GM12878 (cell line): ENCODE measurements around the gene FBXO33. TPM values are rescaled to one million over a fixed set of nuclear protein-coding genes. Genes with fewer than 3 reads are reported as not detected.

Experiments
- ATAC-seq: fragments of 200-7000 bp; cut with Tn5 transposase; 3 replicates; pipeline ENCODE4 v1.9.1; 2020; ENCODE audit warnings: mild to moderate bottlenecking, moderate library complexity
- BruUV-seq: library from RNA; stranded (reverse); fragments of 400-500 nt; replicated peaks from 2 replicates; lab custom pipeline; 2021; lab: Mats Ljungman, UMichigan
- CTCF ChIA-PET: fragments of 300-600 bp; sonication (Branson Sonifier 250); formaldehyde crosslinking; extraction: SDS; loops from one replicate; lab custom pipeline; 2021; ENCODE audit warnings: inconsistent platforms; lab: Yijun Ruan, JAX
- POLR2A ChIA-PET: fragments of 350-600 bp; formaldehyde crosslinking; extraction: SDS; loops from one replicate; lab custom pipeline; 2021; ENCODE audit warnings: inconsistent platforms; lab: Charles Lee
- RAD21 ChIA-PET: fragments of 300-600 bp; sonication (Branson Sonifier 250); formaldehyde crosslinking; loops from one replicate; lab custom pipeline; 2023; ENCODE audit warnings: antibody characterized with exemption; ENCODE audit not compliant: unreplicated experiment; lab: Charles Lee
- SMC1A ChIA-PET: fragments of 300-600 bp; sonication (Branson Sonifier 250); formaldehyde crosslinking; loops from one replicate; lab custom pipeline; 2023; ENCODE audit not compliant: unreplicated experiment, uncharacterized antibody; lab: Charles Lee
- DNase-seq: peaks from one replicate; pipeline ENCODE4 v3.0.0-alpha.2; 2011; ENCODE audit warnings: low read depth, low spot score
- FAIRE-seq: peaks from 3 replicates; lab custom pipeline; 2011; peaks lifted over from hg19 to GRCh38; lab: Jason Lieb, UNC
- H2AFZ ChIP-seq: 2 replicates; pipeline ENCODE4 v1.6.0; 2011; ENCODE audit warnings: low read depth, low read length, control low read depth; ENCODE audit not compliant: control insufficient read depth
- H3K27ac ChIP-seq: 2 replicates; pipeline ENCODE4 v1.5.1; 2011; ENCODE audit warnings: control low read depth; ENCODE audit not compliant: control insufficient read depth, insufficient read depth
- H3K27me3 ChIP-seq, 2 experiments: replicated peaks in 1 of 2; 2 replicates each; pipeline versions ENCODE4 v1.6.0 to v1.6.1; 2011; ENCODE audit warnings: low read length in 1 of 2; ENCODE audit not compliant: control insufficient read depth in 2 of 2, insufficient read depth in 2 of 2
- H3K36me3 ChIP-seq, 2 experiments: 2 replicates each; pipeline ENCODE4 v1.5.1; 2011; ENCODE audit warnings: low read length in 1 of 2; ENCODE audit not compliant: control insufficient read depth in 2 of 2, insufficient read depth in 2 of 2
- H3K4me1 ChIP-seq: 2 replicates; pipeline ENCODE4 v1.6.1; 2011; ENCODE audit warnings: mild to moderate bottlenecking, low read length, moderate library complexity, mixed read lengths; ENCODE audit not compliant: control insufficient read depth, insufficient read depth
- H3K4me2 ChIP-seq: 2 replicates; pipeline ENCODE4 v1.6.0; 2011; ENCODE audit warnings: control low read depth; ENCODE audit not compliant: control insufficient read depth, insufficient read depth
- H3K4me3 ChIP-seq: fragments of 200-600 bp; sonication (generic); 2 replicates; pipeline ENCODE4 v1.5.1; 2016
- H3K79me2 ChIP-seq: 2 replicates; pipeline ENCODE4 v1.6.0; 2011; ENCODE audit warnings: low read length; ENCODE audit not compliant: control insufficient read depth, insufficient read depth
- H3K9ac ChIP-seq: 2 replicates; pipeline ENCODE4 v1.8.0; 2011; ENCODE audit warnings: low read length, control low read depth, mixed read lengths; ENCODE audit not compliant: control insufficient read depth, insufficient read depth
- H3K9me3 ChIP-seq: replicated peaks from 3 replicates; pipeline ENCODE4 v1.5.1; 2011; ENCODE audit warnings: mild to moderate bottlenecking, low read length; ENCODE audit not compliant: control insufficient read depth, insufficient read depth
- H4K20me1 ChIP-seq: 2 replicates; pipeline ENCODE4 v1.6.0; 2011; ENCODE audit not compliant: control insufficient read depth, insufficient read depth
- ATF7 ChIP-seq: fragments of 450-650 bp; IDR thresholded peaks from 2 replicates; pipeline ENCODE4 v1.6.1; 2016; ENCODE audit warnings: low read depth, mild to moderate bottlenecking
- BRCA1 ChIP-seq: IDR thresholded peaks from 2 replicates; pipeline ENCODE4 v1.6.1; 2011; ENCODE audit warnings: low read depth, low read length, improper control_type of control experiment
- CEBPB ChIP-seq, 2 experiments: fragments of 150-350 bp in 1 of 2; IDR thresholded peaks; 2 replicates each; pipeline ENCODE4 v1.6.1; 2012 to 2014; ENCODE audit warnings: low read depth in 2 of 2, low read length in 2 of 2, borderline replicate concordance in 1 of 2, inconsistent platforms in 1 of 2
- CTCF ChIP-seq, 3 experiments: IDR thresholded peaks in 2 of 3; conservative IDR thresholded peaks in 1 of 3; 2 replicates each; pipeline ENCODE4 v1.5.1; 2011; ENCODE audit warnings: low read depth in 3 of 3, low read length in 3 of 3, mild to moderate bottlenecking in 3 of 3, control low read depth in 2 of 3, moderate library complexity in 2 of 3, inconsistent platforms in 1 of 3, mixed read lengths in 1 of 3; ENCODE audit not compliant: control insufficient read depth in 2 of 3, insufficient read depth in 1 of 3; ENCODE audit errors: extremely low read depth in 1 of 3
- GATAD2B ChIP-seq: fragments of 450-650 bp; conservative IDR thresholded peaks from 2 replicates; pipeline ENCODE4 v1.6.1; 2017; ENCODE audit warnings: low read depth, mild to moderate bottlenecking, moderate library complexity
- NFYB ChIP-seq: IDR thresholded peaks from 2 replicates; pipeline ENCODE4 v1.6.1; 2011; ENCODE audit warnings: low read depth, mild to moderate bottlenecking, low read length, improper control_type of control experiment, moderate library complexity; ENCODE audit not compliant: insufficient read depth
- NR2C1 ChIP-seq: fragments of 450-650 bp; IDR thresholded peaks from 2 replicates; pipeline ENCODE4 v1.6.1; 2017; ENCODE audit warnings: antibody characterized with exemption, mild to moderate bottlenecking, moderate library complexity
- NR2F1 ChIP-seq: fragments of 450-650 bp; conservative IDR thresholded peaks from 2 replicates; pipeline ENCODE4 v1.6.1; 2017; ENCODE audit warnings: mild to moderate bottlenecking
- PML ChIP-seq: IDR thresholded peaks from 2 replicates; pipeline ENCODE4 v1.6.1; 2012; ENCODE audit warnings: low read length, inconsistent platforms
- POLR2A ChIP-seq: IDR thresholded peaks from 2 replicates; pipeline ENCODE4 v1.6.1; 2011; ENCODE audit warnings: low read depth, mild to moderate bottlenecking, low read length
- RELA ChIP-seq: fragments of 450-650 bp; IDR thresholded peaks from 2 replicates; pipeline ENCODE4 v1.8.0; 2014; ENCODE audit warnings: borderline replicate concordance; ENCODE audit not compliant: partially characterized antibody
- SREBF2 ChIP-seq: IDR thresholded peaks from 2 replicates; pipeline ENCODE4 v1.6.1; 2012; ENCODE audit warnings: mild to moderate bottlenecking, low read length
- SUPT20H ChIP-seq: IDR thresholded peaks from 2 replicates; pipeline ENCODE4 v1.6.1; 2011; ENCODE audit warnings: low read depth, mild to moderate bottlenecking, low read length, moderate library complexity, borderline replicate concordance; ENCODE audit not compliant: control insufficient read depth
- USF2 ChIP-seq: IDR thresholded peaks from 2 replicates; pipeline ENCODE4 v1.6.1; 2011; ENCODE audit warnings: low read depth, low read length, improper control_type of control experiment, borderline replicate concordance
- ZZZ3 ChIP-seq: IDR thresholded peaks from 2 replicates; pipeline ENCODE4 v1.6.1; 2011; ENCODE audit warnings: low read depth; ENCODE audit not compliant: control insufficient read depth, insufficient read length
- WGBS: methylation state at CpG from one replicate; pipeline ENCODE4 v1.1.6; 2016; ENCODE audit warnings: low lambda C conversion rate; ENCODE audit not compliant: insufficient replicate concordance, insufficient coverage; ENCODE audit errors: missing lambda C conversion rate; 5-methylcytosine and 5-hydroxymethylcytosine counted together
- in situ Hi-C: fragments of 300-500 bp; cut with MboI; formaldehyde crosslinking; loops from 9 replicates; pipeline ENCODE4 v1.14.3; 2018; ENCODE audit warnings: mixed read lengths
- intact Hi-C: fragments of 100-400 bp; cut with micrococcal nuclease; formaldehyde crosslinking; loops from one replicate; pipeline ENCODE4 v1.14.2; 2022; ENCODE audit not compliant: unreplicated experiment
- polyA plus RNA-seq, 11 experiments: library from polyadenylated mRNA; depleted of rRNA in 4 of 11; unstranded in 6 of 11; stranded (reverse) in 5 of 11; fragments of >200 nt; fragmentation: Nextera tagmentation in 4 of 11; fragmentation: Illumina TruSeq in 1 of 11; extraction: Ambion mirVana in 4 of 11; extraction: Trizol in 1 of 11; gene quantifications; 1 replicate in 1 of 11; 2 replicates in 10 of 11; pipeline versions ENCODE4 v1.2.1 to v1.2.3, GENCODE V29; 2011 to 2016; ENCODE audit warnings: inconsistent platforms in 2 of 11, missing spikeins in 2 of 11, low read depth in 1 of 11
- total RNA-seq, 4 experiments: library from RNA; depleted of rRNA in 3 of 4; stranded (reverse); fragments of >200 nt in 3 of 4; fragmentation: Illumina TruSeq in 1 of 4; extraction: Trizol in 1 of 4; gene quantifications; 2 replicates each; pipeline versions ENCODE4 v1.2.1 to v1.2.3, GENCODE V29; 2013 to 2021
- TF ChIP-seq, protein P1 (sequence below): fragments of 450-650 bp; IDR thresholded peaks from 2 replicates; pipeline ENCODE4 v1.6.1; 2017; ENCODE audit warnings: low read depth, mild to moderate bottlenecking, moderate library complexity
- TF ChIP-seq, protein P2 (sequence below): fragments of 450-650 bp; IDR thresholded peaks from 2 replicates; pipeline ENCODE4 v1.6.1; 2017; ENCODE audit warnings: mild to moderate bottlenecking, moderate library complexity

Gene FBXO33
- total and polyA plus RNA-seq, 10 of the 15 experiments (the other 5 are each of a cell fraction or from before 2014, with no cell fraction given), result 4.7 to 56.9 (median 19.6) TPM

DNA sequence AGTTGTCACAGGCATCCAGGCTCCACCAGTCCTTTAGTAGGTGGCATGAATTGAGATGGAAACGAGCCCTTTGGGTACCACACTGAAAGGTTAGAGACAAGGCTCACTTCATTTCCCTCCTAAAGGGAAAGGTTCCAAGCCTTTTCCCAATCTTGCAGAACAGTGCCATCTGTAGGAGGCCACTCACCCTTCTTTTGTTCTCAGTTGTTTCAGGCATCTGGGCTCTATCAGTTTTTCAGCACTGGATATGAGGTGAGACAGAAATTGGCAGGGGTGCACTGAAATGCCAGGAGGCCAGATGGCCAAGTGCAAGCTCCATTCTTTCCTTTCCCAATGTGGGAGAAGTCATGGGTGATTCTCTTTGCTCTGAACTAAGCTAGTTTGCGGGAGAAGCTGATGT, 15.2 kb downstream of the FBXO33 start:
- Histone ChIP-seq H2AFZ (no peak overlapping the region), H3K36me3 (peaks cover 1 to 3% of the 10 kb centered on the region in 2 experiments; a peak in 2 of 4 replicates), H3K79me2 (peaks cover 7% of the 10 kb centered on the region), H3K9me3 (peaks cover 14% of the 10 kb centered on the region), H3K9ac (no peak overlapping the region), H3K4me3 (no peak overlapping the region), H3K4me1 (no peaks in the 10 kb centered on the region), H3K4me2 (no peak overlapping the region), H4K20me1 (no peaks in the 10 kb centered on the region), H3K27me3 (no peaks in the 10 kb centered on the region), H3K27ac (no peak overlapping the region)
- RAD21 ChIA-PET, result no interaction called here
- intact Hi-C loops (no loop called here), in situ Hi-C loops (no loop called here)
- no TSS peak for BruUV-seq
- DNase-seq (no peak), FAIRE-seq (no peak), ATAC-seq (no peak)
- POLR2A ChIA-PET, result no interaction called here
- CTCF ChIA-PET, result no interaction called here
- SMC1A ChIA-PET, result interaction anchor here (0.7 to 1.8 kb wide), 4 partner anchors 8 to 377 kb away, joined by 3 to 10 read pairs (median 4); no protein-coding TSS in a partner anchor
- 97% methylated on average over 2 of the region's 2 CpGs for WGBS
- TF ChIP-seq BRCA1 (no peak), SREBF2 (no peak), GATAD2B (no peak), CEBPB (IDR thresholded peaks at IDR 0.05; ENCODE audit: borderline replicate concordance in 1 of 2, low read depth in 2 of 2, low read length in 2 of 2) (no peak), NR2C1 (no peak), POLR2A (no peak), PML (no peak), USF2 (no peak), CTCF (IDR thresholded peaks at IDR 0.05 in 2 of 3, conservative IDR thresholded peaks at IDR 0.05 in 1 of 3; ENCODE audit: control insufficient read depth in 2 of 3, extremely low read depth in 1 of 3, insufficient read depth in 1 of 3, low read depth in 3 of 3, low read length in 3 of 3) (no peak), NFYB (no peak), RELA (no peak), ATF7 (no peak), SUPT20H (no peak), NR2F1 (no peak), ZZZ3 (no peak)
- TF ChIP-seq, protein P1, sequence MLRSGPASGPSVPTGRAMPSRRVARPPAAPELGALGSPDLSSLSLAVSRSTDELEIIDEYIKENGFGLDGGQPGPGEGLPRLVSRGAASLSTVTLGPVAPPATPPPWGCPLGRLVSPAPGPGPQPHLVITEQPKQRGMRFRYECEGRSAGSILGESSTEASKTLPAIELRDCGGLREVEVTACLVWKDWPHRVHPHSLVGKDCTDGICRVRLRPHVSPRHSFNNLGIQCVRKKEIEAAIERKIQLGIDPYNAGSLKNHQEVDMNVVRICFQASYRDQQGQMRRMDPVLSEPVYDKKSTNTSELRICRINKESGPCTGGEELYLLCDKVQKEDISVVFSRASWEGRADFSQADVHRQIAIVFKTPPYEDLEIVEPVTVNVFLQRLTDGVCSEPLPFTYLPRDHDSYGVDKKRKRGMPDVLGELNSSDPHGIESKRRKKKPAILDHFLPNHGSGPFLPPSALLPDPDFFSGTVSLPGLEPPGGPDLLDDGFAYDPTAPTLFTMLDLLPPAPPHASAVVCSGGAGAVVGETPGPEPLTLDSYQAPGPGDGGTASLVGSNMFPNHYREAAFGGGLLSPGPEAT, result no peak
- TF ChIP-seq, protein P2, sequence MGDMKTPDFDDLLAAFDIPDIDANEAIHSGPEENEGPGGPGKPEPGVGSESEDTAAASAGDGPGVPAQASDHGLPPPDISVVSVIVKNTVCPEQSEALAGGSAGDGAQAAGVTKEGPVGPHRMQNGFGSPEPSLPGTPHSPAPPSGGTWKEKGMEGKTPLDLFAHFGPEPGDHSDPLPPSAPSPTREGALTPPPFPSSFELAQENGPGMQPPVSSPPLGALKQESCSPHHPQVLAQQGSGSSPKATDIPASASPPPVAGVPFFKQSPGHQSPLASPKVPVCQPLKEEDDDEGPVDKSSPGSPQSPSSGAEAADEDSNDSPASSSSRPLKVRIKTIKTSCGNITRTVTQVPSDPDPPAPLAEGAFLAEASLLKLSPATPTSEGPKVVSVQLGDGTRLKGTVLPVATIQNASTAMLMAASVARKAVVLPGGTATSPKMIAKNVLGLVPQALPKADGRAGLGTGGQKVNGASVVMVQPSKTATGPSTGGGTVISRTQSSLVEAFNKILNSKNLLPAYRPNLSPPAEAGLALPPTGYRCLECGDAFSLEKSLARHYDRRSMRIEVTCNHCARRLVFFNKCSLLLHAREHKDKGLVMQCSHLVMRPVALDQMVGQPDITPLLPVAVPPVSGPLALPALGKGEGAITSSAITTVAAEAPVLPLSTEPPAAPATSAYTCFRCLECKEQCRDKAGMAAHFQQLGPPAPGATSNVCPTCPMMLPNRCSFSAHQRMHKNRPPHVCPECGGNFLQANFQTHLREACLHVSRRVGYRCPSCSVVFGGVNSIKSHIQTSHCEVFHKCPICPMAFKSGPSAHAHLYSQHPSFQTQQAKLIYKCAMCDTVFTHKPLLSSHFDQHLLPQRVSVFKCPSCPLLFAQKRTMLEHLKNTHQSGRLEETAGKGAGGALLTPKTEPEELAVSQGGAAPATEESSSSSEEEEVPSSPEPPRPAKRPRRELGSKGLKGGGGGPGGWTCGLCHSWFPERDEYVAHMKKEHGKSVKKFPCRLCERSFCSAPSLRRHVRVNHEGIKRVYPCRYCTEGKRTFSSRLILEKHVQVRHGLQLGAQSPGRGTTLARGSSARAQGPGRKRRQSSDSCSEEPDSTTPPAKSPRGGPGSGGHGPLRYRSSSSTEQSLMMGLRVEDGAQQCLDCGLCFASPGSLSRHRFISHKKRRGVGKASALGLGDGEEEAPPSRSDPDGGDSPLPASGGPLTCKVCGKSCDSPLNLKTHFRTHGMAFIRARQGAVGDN, result no peak
